A549 (cell line): ENCODE data around the gene IGF2BP3. TPM values are rescaled to one million over a fixed set of nuclear protein-coding genes. Genes with fewer than 3 reads are reported as not detected.

Experiments used
- ATAC-seq, 2 experiments: fragments of 200-7000 bp in 1 of 2; fragments of >200 bp in 1 of 2; cut with Nextera tagmentation in 1 of 2; cut with Tn5 transposase in 1 of 2; 3 replicates each; pipeline versions ENCODE4 v1.8.0 to v1.9.1; 2018 to 2020; ENCODE audit warnings: mild to moderate bottlenecking in 1 of 2, moderate library complexity in 1 of 2
- CTCF ChIA-PET: fragments of 300-600 bp; sonication (Branson Sonifier 250); formaldehyde crosslinking; extraction: SDS; loops from one replicate; lab custom pipeline; 2021; ENCODE audit warnings: antibody characterized with exemption, inconsistent platforms; lab: Yijun Ruan, JAX
- POLR2A ChIA-PET: fragments of 350-600 bp; formaldehyde crosslinking; extraction: SDS; loops from one replicate; lab custom pipeline; 2021; ENCODE audit warnings: antibody characterized with exemption, inconsistent platforms; lab: Yijun Ruan, JAX
- DNase-seq, 2 experiments: peaks; one replicate each; pipeline versions ENCODE4 v3.0.0 to v3.0.0-alpha.2; 2011 to 2016; ENCODE audit warnings: low read depth in 1 of 2, low spot score in 1 of 2
- FAIRE-seq: peaks from 2 replicates; lab custom pipeline; 2011; peaks lifted over from hg19 to GRCh38; lab: Jason Lieb, UNC
- H3K27ac ChIP-seq, 2 experiments: fragments of >200 bp; sonication (Bioruptor Twin); formaldehyde crosslinking; 3 replicates each; pipeline ENCODE4 v1.5.1; 2016 to 2017
- H3K4me1 ChIP-seq: fragments of >200 bp; sonication (Bioruptor Twin); formaldehyde crosslinking; 3 replicates; pipeline ENCODE4 v1.6.1; 2016
- H3K4me2 ChIP-seq: fragments of >200 bp; sonication (Bioruptor Twin); formaldehyde crosslinking; 3 replicates; pipeline ENCODE4 v1.6.1; 2016
- H3K4me3 ChIP-seq: fragments of >200 bp; sonication (Bioruptor Twin); formaldehyde crosslinking; 3 replicates; pipeline ENCODE4 v1.5.1; 2016
- H3K9me3 ChIP-seq: fragments of >200 bp; sonication (Bioruptor Twin); formaldehyde crosslinking; 3 replicates; pipeline ENCODE4 v1.6.1; 2016
- CBX8 ChIP-seq: fragments of 200-600 bp; sonication (generic); IDR thresholded peaks from 2 replicates; pipeline ENCODE4 v1.6.1; 2016
- CHD4 ChIP-seq: fragments of 200-600 bp; sonication (generic); IDR thresholded peaks from 2 replicates; pipeline ENCODE4 v1.6.1; 2016; ENCODE audit warnings: antibody characterized with exemption, mild to moderate bottlenecking, borderline replicate concordance
- EHF ChIP-seq: fragments of 250-450 bp; sonication (Bioruptor Pico); IDR thresholded peaks from 2 replicates; pipeline ENCODE4 v1.5.0; 2020; ENCODE audit warnings: mild to moderate bottlenecking
- EP300 ChIP-seq, 2 experiments: fragments of >200 bp; sonication (Bioruptor Twin); formaldehyde crosslinking; IDR thresholded peaks; 2 replicates in 1 of 2; 3 replicates in 1 of 2; pipeline ENCODE4 v1.6.1; 2016 to 2017
- HDAC2 ChIP-seq: fragments of 200-600 bp; sonication (generic); IDR thresholded peaks from 2 replicates; pipeline ENCODE4 v1.6.1; 2016
- HEYL ChIP-seq: fragments of 250-450 bp; sonication (Bioruptor Pico); IDR thresholded peaks from 2 replicates; pipeline ENCODE4 v1.8.0; 2021; ENCODE audit warnings: mild to moderate bottlenecking, moderate library complexity
- HOXB5 ChIP-seq: fragments of 250-450 bp; sonication (Bioruptor Pico); IDR thresholded peaks from 2 replicates; pipeline ENCODE4 v1.5.0; 2020; ENCODE audit warnings: mild to moderate bottlenecking, moderate library complexity
- JUN ChIP-seq, 2 experiments: fragments of >200 bp; sonication (Bioruptor Twin); formaldehyde crosslinking; IDR thresholded peaks; 2 replicates in 1 of 2; 3 replicates in 1 of 2; pipeline ENCODE4 v1.6.1; 2016 to 2017
- JUNB ChIP-seq: fragments of >200 bp; sonication (Bioruptor Twin); formaldehyde crosslinking; IDR thresholded peaks from 2 replicates; pipeline ENCODE4 v1.6.1; 2016
- KDM1A ChIP-seq: fragments of 200-600 bp; sonication (generic); IDR thresholded peaks from 2 replicates; pipeline ENCODE4 v1.6.1; 2016; ENCODE audit warnings: low read depth, mild to moderate bottlenecking
- KDM5A ChIP-seq: fragments of 200-600 bp; sonication (generic); IDR thresholded peaks from 2 replicates; pipeline ENCODE4 v1.6.1; 2016; ENCODE audit warnings: antibody characterized with exemption, mild to moderate bottlenecking
- MYC ChIP-seq: IDR thresholded peaks from 2 replicates; pipeline ENCODE4 v1.6.1; 2012; ENCODE audit warnings: mild to moderate bottlenecking, inconsistent platforms, low read length, improper control_type of control experiment, borderline replicate concordance
- NPAS2 ChIP-seq: fragments of 250-450 bp; sonication (Bioruptor Pico); IDR thresholded peaks from 2 replicates; pipeline ENCODE4 v1.8.0; 2022; ENCODE audit warnings: mild to moderate bottlenecking, moderate library complexity, borderline replicate concordance
- RARB ChIP-seq: fragments of 250-450 bp; sonication (Bioruptor Pico); IDR thresholded peaks from 2 replicates; pipeline ENCODE4 v1.8.0; 2021; ENCODE audit warnings: mild to moderate bottlenecking, moderate library complexity
- RCOR1 ChIP-seq: fragments of 150-350 bp; IDR thresholded peaks from 2 replicates; pipeline ENCODE4 v1.6.1; 2014; ENCODE audit warnings: antibody characterized with exemption, low read length, low read depth
- RFX5 ChIP-seq: fragments of 450-650 bp; IDR thresholded peaks from 2 replicates; pipeline ENCODE4 v1.7.1; 2014; ENCODE audit warnings: antibody characterized with exemption, mild to moderate bottlenecking, moderate library complexity
- TP53 ChIP-seq: fragments of 250-450 bp; sonication (Bioruptor Pico); IDR thresholded peaks from 2 replicates; pipeline ENCODE4 v1.5.0; 2021; ENCODE audit warnings: mild to moderate bottlenecking, moderate library complexity
- ZNF302 ChIP-seq: fragments of 250-450 bp; sonication (Bioruptor Pico); IDR thresholded peaks from 2 replicates; pipeline ENCODE4 v1.9.0; 2021; ENCODE audit warnings: inconsistent platforms, mild to moderate bottlenecking, moderate library complexity
- ZSCAN20 ChIP-seq: fragments of 250-450 bp; sonication (Bioruptor Pico); IDR thresholded peaks from 2 replicates; pipeline ENCODE4 v1.8.0; 2022; ENCODE audit warnings: mild to moderate bottlenecking, moderate library complexity
- WGBS: methylation state at CpG from one replicate; pipeline ENCODE4 v1.1.6; 2017; ENCODE audit errors: missing lambda C conversion rate; 5-methylcytosine and 5-hydroxymethylcytosine counted together
- polyA plus RNA-seq, 4 experiments: library from polyadenylated mRNA; depleted of rRNA in 3 of 4; stranded (reverse); fragments of >200 nt; fragmentation: RNase III in 1 of 4; extraction: RNeasy Plus Mini Kit Qiagen cat#74134 plus additional on column Dnase treatment in 1 of 4; gene quantifications; 2 replicates in 3 of 4; 3 replicates in 1 of 4; pipeline ENCODE4 v1.2.3, GENCODE V29; 2011 to 2017
- TF ChIP-seq, protein P1 (sequence below): fragments of 250-450 bp; sonication (Bioruptor Pico); IDR thresholded peaks from 2 replicates; pipeline ENCODE4 v1.5.0; 2021; ENCODE audit warnings: mild to moderate bottlenecking, moderate library complexity, borderline replicate concordance
- TF ChIP-seq, protein P2 (sequence below): fragments of 150-350 bp; IDR thresholded peaks from 2 replicates; pipeline ENCODE4 v1.6.1; 2014; ENCODE audit warnings: low read depth, mild to moderate bottlenecking, low read length
- TF ChIP-seq, protein P3 (sequence below): fragments of >200 bp; sonication (Bioruptor Twin); formaldehyde crosslinking; IDR thresholded peaks from 3 replicates; pipeline ENCODE4 v1.6.1; 2016
- TF ChIP-seq, protein P4 (sequence below): fragments of 450-650 bp; IDR thresholded peaks from 2 replicates; pipeline ENCODE4 v1.6.1; 2014; ENCODE audit warnings: antibody characterized with exemption

IGF2BP3 gene
- polyA plus RNA-seq, 2 of the 4 experiments (the other 2 are of a cell fraction), result 26.7 to 62.0 TPM

DNA sequence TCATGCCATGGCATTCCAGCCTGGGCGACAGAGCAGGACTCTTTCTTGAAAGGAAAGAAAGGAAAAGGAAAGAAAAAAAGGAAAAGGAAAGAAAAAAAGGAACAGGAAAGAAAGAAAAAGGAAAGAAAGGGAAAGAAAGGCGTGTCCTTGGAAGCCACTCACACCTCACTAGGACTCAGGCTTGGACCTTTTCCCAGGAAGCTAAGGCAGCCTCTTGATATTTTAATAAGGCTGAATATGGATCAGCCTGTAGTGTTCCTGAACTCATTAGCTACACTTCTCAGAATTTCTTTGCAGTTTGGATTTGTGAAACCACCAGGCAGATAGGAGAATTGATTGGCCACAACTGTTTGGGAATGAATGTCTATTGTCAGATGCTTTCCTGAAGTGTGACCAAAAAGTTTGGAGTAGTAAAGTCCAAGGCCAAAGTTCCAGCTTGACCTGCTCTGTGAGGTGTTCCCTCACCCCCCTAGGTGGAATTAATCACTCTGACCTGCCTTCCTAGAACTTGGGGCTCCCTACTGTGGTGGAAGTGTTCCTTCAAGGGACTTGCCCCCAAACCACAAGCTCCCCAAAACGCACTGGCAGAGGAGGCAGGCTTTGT is 178.2 kb downstream of the IGF2BP3 start:
- Histone ChIP-seq H3K27ac (peak overlapping the region in 1 of 2 experiments; percentile 22; a peak in 2 of 6 replicates), H3K4me2 (no peak overlapping the region), H3K9me3 (no peaks in the 10 kb centered on the region), H3K4me3 (no peak overlapping the region)
- POLR2A ChIA-PET, result interaction anchor here (0.6 kb wide), 1 partner anchor 1044 kb away, joined by 3 read pairs; no protein-coding TSS in a partner anchor
- FAIRE-seq, result no peak
- WGBS, result 85% methylated on average over 3 of the region's 3 CpGs
- TF ChIP-seq MYC (no peak), RCOR1 (no peak), NPAS2 (no peak), KDM5A (no peak), TP53 (no peak), HEYL (no peak), KDM1A (no peak), EHF (CRISPR knock-in tag) (no peak), CBX8 (no peak), JUNB (no peak), RFX5 (no peak), RARB (CRISPR knock-in tag) (no peak)
- TF ChIP-seq, protein P1, sequence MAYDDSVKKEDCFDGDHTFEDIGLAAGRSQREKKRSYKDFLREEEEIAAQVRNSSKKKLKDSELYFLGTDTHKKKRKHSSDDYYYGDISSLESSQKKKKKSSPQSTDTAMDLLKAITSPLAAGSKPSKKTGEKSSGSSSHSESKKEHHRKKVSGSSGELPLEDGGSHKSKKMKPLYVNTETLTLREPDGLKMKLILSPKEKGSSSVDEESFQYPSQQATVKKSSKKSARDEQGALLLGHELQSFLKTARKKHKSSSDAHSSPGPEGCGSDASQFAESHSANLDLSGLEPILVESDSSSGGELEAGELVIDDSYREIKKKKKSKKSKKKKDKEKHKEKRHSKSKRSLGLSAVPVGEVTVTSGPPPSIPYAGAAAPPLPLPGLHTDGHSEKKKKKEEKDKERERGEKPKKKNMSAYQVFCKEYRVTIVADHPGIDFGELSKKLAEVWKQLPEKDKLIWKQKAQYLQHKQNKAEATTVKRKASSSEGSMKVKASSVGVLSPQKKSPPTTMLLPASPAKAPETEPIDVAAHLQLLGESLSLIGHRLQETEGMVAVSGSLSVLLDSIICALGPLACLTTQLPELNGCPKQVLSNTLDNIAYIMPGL (CRISPR knock-in tag), result no peak
- TF ChIP-seq, protein P2, sequence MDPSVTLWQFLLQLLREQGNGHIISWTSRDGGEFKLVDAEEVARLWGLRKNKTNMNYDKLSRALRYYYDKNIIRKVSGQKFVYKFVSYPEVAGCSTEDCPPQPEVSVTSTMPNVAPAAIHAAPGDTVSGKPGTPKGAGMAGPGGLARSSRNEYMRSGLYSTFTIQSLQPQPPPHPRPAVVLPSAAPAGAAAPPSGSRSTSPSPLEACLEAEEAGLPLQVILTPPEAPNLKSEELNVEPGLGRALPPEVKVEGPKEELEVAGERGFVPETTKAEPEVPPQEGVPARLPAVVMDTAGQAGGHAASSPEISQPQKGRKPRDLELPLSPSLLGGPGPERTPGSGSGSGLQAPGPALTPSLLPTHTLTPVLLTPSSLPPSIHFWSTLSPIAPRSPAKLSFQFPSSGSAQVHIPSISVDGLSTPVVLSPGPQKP, result no peak
- TF ChIP-seq, protein P3, sequence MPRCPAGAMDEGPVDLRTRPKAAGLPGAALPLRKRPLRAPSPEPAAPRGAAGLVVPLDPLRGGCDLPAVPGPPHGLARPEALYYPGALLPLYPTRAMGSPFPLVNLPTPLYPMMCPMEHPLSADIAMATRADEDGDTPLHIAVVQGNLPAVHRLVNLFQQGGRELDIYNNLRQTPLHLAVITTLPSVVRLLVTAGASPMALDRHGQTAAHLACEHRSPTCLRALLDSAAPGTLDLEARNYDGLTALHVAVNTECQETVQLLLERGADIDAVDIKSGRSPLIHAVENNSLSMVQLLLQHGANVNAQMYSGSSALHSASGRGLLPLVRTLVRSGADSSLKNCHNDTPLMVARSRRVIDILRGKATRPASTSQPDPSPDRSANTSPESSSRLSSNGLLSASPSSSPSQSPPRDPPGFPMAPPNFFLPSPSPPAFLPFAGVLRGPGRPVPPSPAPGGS, result no peak
- TF ChIP-seq, all 56 proteins: peak for 0
- H3K4me1 ChIP-seq, result peaks cover 36% of the 10 kb centered on the region
- ATAC-seq, result no peak
- CTCF ChIA-PET, result interaction anchor here (0.6 to 6.5 kb wide), 6 partner anchors 10 to 1859 kb away, joined by 3 to 49 read pairs (median 4); no protein-coding TSS in a partner anchor
- DNase-seq, result no peak

DNA sequence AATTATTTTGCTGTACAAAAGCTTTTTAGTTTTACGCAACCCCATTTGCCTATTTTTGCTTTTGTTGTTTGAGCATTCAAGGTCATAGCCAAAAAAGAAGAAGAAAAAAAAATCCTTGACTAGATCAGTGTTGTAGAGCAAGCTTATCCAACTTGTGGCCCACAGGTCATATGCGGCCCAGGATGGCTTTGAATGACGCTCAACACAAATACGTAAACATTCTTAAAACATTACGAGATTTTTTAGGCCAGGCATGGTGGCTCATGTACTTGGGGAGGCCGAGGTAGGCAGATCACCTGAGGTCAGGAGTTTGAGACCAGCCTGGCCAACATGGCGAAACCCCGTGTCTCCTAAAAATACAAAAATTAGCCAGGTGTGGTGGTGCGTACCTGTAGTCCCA is 179.3 kb downstream of the IGF2BP3 start:
- TF ChIP-seq HDAC2, result no peak
- no peak for TF ChIP-seq RCOR1
- TF ChIP-seq EP300 (IDR thresholded peaks at IDR 0.05), result no peak
- TF ChIP-seq, protein P3, result no peak
- TF ChIP-seq, protein P4, sequence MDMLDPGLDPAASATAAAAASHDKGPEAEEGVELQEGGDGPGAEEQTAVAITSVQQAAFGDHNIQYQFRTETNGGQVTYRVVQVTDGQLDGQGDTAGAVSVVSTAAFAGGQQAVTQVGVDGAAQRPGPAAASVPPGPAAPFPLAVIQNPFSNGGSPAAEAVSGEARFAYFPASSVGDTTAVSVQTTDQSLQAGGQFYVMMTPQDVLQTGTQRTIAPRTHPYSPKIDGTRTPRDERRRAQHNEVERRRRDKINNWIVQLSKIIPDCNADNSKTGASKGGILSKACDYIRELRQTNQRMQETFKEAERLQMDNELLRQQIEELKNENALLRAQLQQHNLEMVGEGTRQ, result no peak
- TF ChIP-seq ZSCAN20 (CRISPR knock-in tag), result no peak
- TF ChIP-seq CHD4, result no peak
- TF ChIP-seq HOXB5, result no peak
- no peak for TF ChIP-seq ZNF302
- no peak for TF ChIP-seq JUNB
- TF ChIP-seq JUN (IDR thresholded peaks at IDR 0.05), result no peak
- TF ChIP-seq, all 56 proteins: peak for 0
- Histone ChIP-seq H3K27ac (no peak overlapping the region), H3K4me1 (peaks cover 36% of the 10 kb centered on the region), H3K9me3 (no peaks in the 10 kb centered on the region), H3K4me2 (no peak overlapping the region), H3K4me3 (no peak overlapping the region)
- ATAC-seq (no peak), DNase-seq (no peak), FAIRE-seq (no peak)
- POLR2A ChIA-PET, result interaction anchor here (0.6 kb wide), 1 partner anchor 1046 kb away, joined by 3 read pairs; no protein-coding TSS in a partner anchor
- CTCF ChIA-PET, result interaction anchor here (0.7 to 6.5 kb wide), 3 partner anchors 12 to 29 kb away, joined by 3 to 49 read pairs (median 40); no protein-coding TSS in a partner anchor
- WGBS, result 92% methylated on average over 9 of the region's 9 CpGs
